WTC11 (cell line): ENCODE results near the gene PITX1.

ENCODE experiments used
- ESRRA ChIP-seq: sonication (generic); formaldehyde crosslinking; IDR thresholded peaks from 2 replicates; pipeline ENCODE4 v1.8.1; 2022; ENCODE audit warnings: mild to moderate bottlenecking, missing genetic modification reagents, borderline replicate concordance
- NFE2L1 ChIP-seq: sonication (generic); formaldehyde crosslinking; IDR thresholded peaks from 2 replicates; pipeline ENCODE4 v1.8.1; 2023; ENCODE audit warnings: missing genetic modification reagents
- RELA ChIP-seq: sonication (generic); formaldehyde crosslinking; IDR thresholded peaks from 2 replicates; pipeline ENCODE4 v1.8.1; 2022; ENCODE audit warnings: missing genetic modification reagents, mild to moderate bottlenecking, borderline replicate concordance
- SP1 ChIP-seq: sonication (generic); formaldehyde crosslinking; conservative IDR thresholded peaks from 2 replicates; pipeline ENCODE4 v1.8.1; 2022; ENCODE audit warnings: missing genetic modification reagents
- ZNF138 ChIP-seq: sonication (generic); formaldehyde crosslinking; conservative IDR thresholded peaks from 2 replicates; pipeline ENCODE4 v1.8.1; 2022; ENCODE audit warnings: mild to moderate bottlenecking, moderate library complexity, missing genetic modification reagents
- TF ChIP-seq, protein P1 (sequence below): sonication (generic); formaldehyde crosslinking; IDR thresholded peaks from 2 replicates; pipeline ENCODE4 v1.8.0; 2023; ENCODE audit warnings: missing genetic modification reagents, mild to moderate bottlenecking, borderline replicate concordance
- TF ChIP-seq, protein P2 (sequence below): fragments of 200-600 bp; IDR thresholded peaks from 2 replicates; pipeline ENCODE4 v1.8.0; 2022; ENCODE audit warnings: antibody characterized with exemption
- TF ChIP-seq, protein P3 (sequence below): sonication (generic); formaldehyde crosslinking; IDR thresholded peaks from 2 replicates; pipeline ENCODE4 v1.8.1; 2023; ENCODE audit warnings: mild to moderate bottlenecking, missing genetic modification reagents
- TF ChIP-seq, protein P4 (sequence below): sonication (generic); formaldehyde crosslinking; IDR thresholded peaks from 2 replicates; pipeline ENCODE4 v1.8.0; 2022; ENCODE audit warnings: mild to moderate bottlenecking, missing genetic modification reagents

DNA sequence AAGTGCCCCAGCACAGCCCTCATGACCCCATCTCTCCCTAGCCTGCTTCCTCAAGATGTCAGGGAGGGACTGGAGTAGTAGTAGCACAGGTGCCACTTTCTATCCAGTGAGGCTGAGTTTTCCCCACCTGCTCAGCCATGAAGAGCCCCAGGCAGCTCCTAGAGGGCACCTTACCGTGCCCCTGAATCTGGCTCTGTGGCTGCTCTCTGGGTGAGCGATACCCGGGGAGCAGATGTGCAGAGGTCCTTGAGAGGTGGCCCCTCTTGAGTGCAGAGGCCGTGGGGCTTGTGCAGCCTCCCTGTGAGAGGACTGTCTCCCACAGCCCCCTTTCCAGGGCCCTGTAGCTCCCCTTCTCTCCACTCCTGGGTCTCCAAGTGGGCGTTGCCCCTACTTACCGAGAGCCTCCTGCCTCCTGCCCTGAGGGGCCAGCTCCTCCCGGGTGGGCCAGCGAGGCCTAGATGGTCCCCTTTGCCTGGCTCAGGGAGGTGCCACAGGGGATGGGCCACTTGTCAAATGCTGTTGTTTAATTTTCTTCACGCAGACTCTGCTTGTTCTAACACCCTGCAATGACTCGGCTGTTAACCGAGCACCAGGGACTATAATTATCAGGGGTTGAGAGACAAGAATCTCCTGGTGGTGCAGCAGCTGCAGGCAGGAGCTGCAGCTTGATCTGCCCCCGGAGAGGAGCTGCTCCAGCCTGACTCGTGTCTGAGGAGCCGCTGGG lies 29.6 kb upstream of the PITX1 start:
- TF ChIP-seq RELA (CRISPR knock-in tag): no peak
- TF ChIP-seq, protein P1, sequence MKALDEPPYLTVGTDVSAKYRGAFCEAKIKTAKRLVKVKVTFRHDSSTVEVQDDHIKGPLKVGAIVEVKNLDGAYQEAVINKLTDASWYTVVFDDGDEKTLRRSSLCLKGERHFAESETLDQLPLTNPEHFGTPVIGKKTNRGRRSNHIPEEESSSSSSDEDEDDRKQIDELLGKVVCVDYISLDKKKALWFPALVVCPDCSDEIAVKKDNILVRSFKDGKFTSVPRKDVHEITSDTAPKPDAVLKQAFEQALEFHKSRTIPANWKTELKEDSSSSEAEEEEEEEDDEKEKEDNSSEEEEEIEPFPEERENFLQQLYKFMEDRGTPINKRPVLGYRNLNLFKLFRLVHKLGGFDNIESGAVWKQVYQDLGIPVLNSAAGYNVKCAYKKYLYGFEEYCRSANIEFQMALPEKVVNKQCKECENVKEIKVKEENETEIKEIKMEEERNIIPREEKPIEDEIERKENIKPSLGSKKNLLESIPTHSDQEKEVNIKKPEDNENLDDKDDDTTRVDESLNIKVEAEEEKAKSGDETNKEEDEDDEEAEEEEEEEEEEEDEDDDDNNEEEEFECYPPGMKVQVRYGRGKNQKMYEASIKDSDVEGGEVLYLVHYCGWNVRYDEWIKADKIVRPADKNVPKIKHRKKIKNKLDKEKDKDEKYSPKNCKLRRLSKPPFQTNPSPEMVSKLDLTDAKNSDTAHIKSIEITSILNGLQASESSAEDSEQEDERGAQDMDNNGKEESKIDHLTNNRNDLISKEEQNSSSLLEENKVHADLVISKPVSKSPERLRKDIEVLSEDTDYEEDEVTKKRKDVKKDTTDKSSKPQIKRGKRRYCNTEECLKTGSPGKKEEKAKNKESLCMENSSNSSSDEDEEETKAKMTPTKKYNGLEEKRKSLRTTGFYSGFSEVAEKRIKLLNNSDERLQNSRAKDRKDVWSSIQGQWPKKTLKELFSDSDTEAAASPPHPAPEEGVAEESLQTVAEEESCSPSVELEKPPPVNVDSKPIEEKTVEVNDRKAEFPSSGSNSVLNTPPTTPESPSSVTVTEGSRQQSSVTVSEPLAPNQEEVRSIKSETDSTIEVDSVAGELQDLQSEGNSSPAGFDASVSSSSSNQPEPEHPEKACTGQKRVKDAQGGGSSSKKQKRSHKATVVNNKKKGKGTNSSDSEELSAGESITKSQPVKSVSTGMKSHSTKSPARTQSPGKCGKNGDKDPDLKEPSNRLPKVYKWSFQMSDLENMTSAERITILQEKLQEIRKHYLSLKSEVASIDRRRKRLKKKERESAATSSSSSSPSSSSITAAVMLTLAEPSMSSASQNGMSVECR (CRISPR knock-in tag): no peak
- TF ChIP-seq SP1: no peak
- TF ChIP-seq, protein P2, sequence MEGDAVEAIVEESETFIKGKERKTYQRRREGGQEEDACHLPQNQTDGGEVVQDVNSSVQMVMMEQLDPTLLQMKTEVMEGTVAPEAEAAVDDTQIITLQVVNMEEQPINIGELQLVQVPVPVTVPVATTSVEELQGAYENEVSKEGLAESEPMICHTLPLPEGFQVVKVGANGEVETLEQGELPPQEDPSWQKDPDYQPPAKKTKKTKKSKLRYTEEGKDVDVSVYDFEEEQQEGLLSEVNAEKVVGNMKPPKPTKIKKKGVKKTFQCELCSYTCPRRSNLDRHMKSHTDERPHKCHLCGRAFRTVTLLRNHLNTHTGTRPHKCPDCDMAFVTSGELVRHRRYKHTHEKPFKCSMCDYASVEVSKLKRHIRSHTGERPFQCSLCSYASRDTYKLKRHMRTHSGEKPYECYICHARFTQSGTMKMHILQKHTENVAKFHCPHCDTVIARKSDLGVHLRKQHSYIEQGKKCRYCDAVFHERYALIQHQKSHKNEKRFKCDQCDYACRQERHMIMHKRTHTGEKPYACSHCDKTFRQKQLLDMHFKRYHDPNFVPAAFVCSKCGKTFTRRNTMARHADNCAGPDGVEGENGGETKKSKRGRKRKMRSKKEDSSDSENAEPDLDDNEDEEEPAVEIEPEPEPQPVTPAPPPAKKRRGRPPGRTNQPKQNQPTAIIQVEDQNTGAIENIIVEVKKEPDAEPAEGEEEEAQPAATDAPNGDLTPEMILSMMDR: no peak
- no peak for TF ChIP-seq ZNF138
- TF ChIP-seq, protein P3, sequence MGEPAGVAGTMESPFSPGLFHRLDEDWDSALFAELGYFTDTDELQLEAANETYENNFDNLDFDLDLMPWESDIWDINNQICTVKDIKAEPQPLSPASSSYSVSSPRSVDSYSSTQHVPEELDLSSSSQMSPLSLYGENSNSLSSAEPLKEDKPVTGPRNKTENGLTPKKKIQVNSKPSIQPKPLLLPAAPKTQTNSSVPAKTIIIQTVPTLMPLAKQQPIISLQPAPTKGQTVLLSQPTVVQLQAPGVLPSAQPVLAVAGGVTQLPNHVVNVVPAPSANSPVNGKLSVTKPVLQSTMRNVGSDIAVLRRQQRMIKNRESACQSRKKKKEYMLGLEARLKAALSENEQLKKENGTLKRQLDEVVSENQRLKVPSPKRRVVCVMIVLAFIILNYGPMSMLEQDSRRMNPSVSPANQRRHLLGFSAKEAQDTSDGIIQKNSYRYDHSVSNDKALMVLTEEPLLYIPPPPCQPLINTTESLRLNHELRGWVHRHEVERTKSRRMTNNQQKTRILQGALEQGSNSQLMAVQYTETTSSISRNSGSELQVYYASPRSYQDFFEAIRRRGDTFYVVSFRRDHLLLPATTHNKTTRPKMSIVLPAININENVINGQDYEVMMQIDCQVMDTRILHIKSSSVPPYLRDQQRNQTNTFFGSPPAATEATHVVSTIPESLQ (CRISPR knock-in tag): no peak
- TF ChIP-seq NFE2L1: no peak
- no peak for TF ChIP-seq ESRRA (CRISPR knock-in tag)
- TF ChIP-seq, protein P4, sequence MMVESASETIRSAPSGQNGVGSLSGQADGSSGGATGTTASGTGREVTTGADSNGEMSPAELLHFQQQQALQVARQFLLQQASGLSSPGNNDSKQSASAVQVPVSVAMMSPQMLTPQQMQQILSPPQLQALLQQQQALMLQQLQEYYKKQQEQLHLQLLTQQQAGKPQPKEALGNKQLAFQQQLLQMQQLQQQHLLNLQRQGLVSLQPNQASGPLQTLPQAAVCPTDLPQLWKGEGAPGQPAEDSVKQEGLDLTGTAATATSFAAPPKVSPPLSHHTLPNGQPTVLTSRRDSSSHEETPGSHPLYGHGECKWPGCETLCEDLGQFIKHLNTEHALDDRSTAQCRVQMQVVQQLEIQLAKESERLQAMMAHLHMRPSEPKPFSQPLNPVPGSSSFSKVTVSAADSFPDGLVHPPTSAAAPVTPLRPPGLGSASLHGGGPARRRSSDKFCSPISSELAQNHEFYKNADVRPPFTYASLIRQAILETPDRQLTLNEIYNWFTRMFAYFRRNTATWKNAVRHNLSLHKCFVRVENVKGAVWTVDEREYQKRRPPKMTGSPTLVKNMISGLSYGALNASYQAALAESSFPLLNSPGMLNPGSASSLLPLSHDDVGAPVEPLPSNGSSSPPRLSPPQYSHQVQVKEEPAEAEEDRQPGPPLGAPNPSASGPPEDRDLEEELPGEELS (CRISPR knock-in tag): no peak
